Right lobe of liver (tissue), 4 donors: ENCODE results near the gene CAPN14.

Experiments used
- CTCF ChIP-seq, 4 donors: fragments of 200-600 bp in 3 of 4; fragments of 450-650 bp in 1 of 4; IDR thresholded peaks; one replicate each; pipeline versions ENCODE4 v1.5.1 to v1.8.0; 2016 to 2022; ENCODE audit warnings: antibody characterized with exemption in 4 of 4, mild to moderate bottlenecking in 2 of 4
- POLR2A ChIP-seq: fragments of 450-650 bp; IDR thresholded peaks from one replicate; pipeline ENCODE4 v1.6.1; 2017; ENCODE audit warnings: antibody characterized with exemption, mild to moderate bottlenecking
- donor health status: DM: no; HTN: no; CAD: no.
- donor health status: DM: no; HTN: no; CAD: no.
- donor health status: DM: no; HTN: yes; CAD: no.

GRCh38 chr2:31222071-31222470 is 4.8 kb upstream of the CAPN14 start:
- TF ChIP-seq CTCF (IDR thresholded peaks at IDR 0.05) (no peak), POLR2A (no peak)
